Adipocyte (in vitro differentiated cells): ENCODE measurements around the gene NCBP3.
"Not testable (repeated sequence)": the region's sequence is repeated elsewhere in the genome, so short reads cannot be mapped to it uniquely, and the experiment has no call there.

Experiments
- DNase-seq: peaks from one replicate; pipeline ENCODE4 v3.0.0-alpha.2; 2015; ENCODE audit warnings: low read depth
- H3K27me3 ChIP-seq: replicated peaks from 2 replicates; pipeline ENCODE4 v1.7.0; 2013; ENCODE audit warnings: mild to moderate bottlenecking, low read length, moderate library complexity; ENCODE audit not compliant: control insufficient read depth, insufficient read depth
- H3K36me3 ChIP-seq: 2 replicates; pipeline ENCODE4 v1.7.0; 2013; ENCODE audit warnings: low read length, mild to moderate bottlenecking, moderate library complexity; ENCODE audit not compliant: control insufficient read depth, insufficient read depth, severe bottlenecking
- H3K4me1 ChIP-seq: 2 replicates; pipeline ENCODE4 v1.7.0; 2013; ENCODE audit warnings: mild to moderate bottlenecking, low read length, moderate library complexity; ENCODE audit not compliant: control insufficient read depth, insufficient read depth
- H3K4me3 ChIP-seq: 2 replicates; pipeline ENCODE4 v1.7.0; 2013; ENCODE audit warnings: mild to moderate bottlenecking, low read length, moderate library complexity
- H3K9ac ChIP-seq: 2 replicates; pipeline ENCODE4 v1.7.0; 2013; ENCODE audit warnings: mild to moderate bottlenecking, low read length, moderate library complexity
- H3K9me3 ChIP-seq: 2 replicates; pipeline ENCODE4 v1.7.0; 2013; ENCODE audit warnings: mild to moderate bottlenecking, low read length, moderate library complexity; ENCODE audit not compliant: control insufficient read depth

Gene NCBP3

GRCh38 chr17:3860939-3861700 lies 15.1 kb upstream of the NCBP3 start:
- H3K27me3 ChIP-seq, result no peaks in the 10 kb centered on the region
- peaks cover 9% of the 10 kb centered on the region for H3K36me3 ChIP-seq
- no peak overlapping the region for H3K4me3 ChIP-seq
- H3K9me3 ChIP-seq, result no peaks in the 10 kb centered on the region
- no peaks in the 10 kb centered on the region for H3K4me1 ChIP-seq
- H3K9ac ChIP-seq, result no peak overlapping the region
- DNase-seq, result no peak

- peaks cover 9% of the 10 kb centered on the region for H3K36me3 ChIP-seq
- no peaks in the 10 kb centered on the region for H3K27me3 ChIP-seq
- no peak for DNase-seq
- no peaks in the 10 kb centered on the region for H3K4me1 ChIP-seq
- no peaks in the 10 kb centered on the region for H3K9me3 ChIP-seq
- no peak overlapping the region for H3K9ac ChIP-seq
- H3K4me3 ChIP-seq, result no peak overlapping the region
Measured at GRCh38 chr17:3859940-3860339, 13.9 kb upstream of the NCBP3 start.

- H3K4me1 ChIP-seq, result no peaks in the 10 kb centered on the region
Measured at GRCh38 chr17:3857261-3858105, 11.4 kb upstream of the NCBP3 start.

GRCh38 chr17:3854204-3854603 lies 8.2 kb upstream of the NCBP3 start:
- H3K9ac ChIP-seq, H3K9me3 ChIP-seq, DNase-seq, H3K4me3 ChIP-seq, H3K36me3 ChIP-seq, H3K4me1 ChIP-seq: not testable (repeated sequence)
- peaks cover 17% of the 10 kb centered on the region for H3K27me3 ChIP-seq

More at GRCh38 chr17:3857261-3858105, 11.4 kb upstream of the NCBP3 start:
- Histone ChIP-seq H3K27me3 (no peaks in the 10 kb centered on the region), H3K9ac (no peak overlapping the region), H3K9me3 (no peaks in the 10 kb centered on the region), H3K4me3 (no peak overlapping the region), H3K36me3 (peaks cover 9% of the 10 kb centered on the region)
- DNase-seq, result no peak

GRCh38 chr17:3852561-3852960 lies 6.5 kb upstream of the NCBP3 start:
- Histone ChIP-seq H3K4me1 (no peaks in the 10 kb centered on the region), H3K9ac (no peak overlapping the region), H3K27me3 (peaks cover 17% of the 10 kb centered on the region), H3K9me3 (no peaks in the 10 kb centered on the region), H3K4me3 (no peak overlapping the region), H3K36me3 (no peaks in the 10 kb centered on the region)
- no peak for DNase-seq

- Histone ChIP-seq H3K9me3 (no peaks in the 10 kb centered on the region), H3K4me1 (no peaks in the 10 kb centered on the region), H3K27me3 (peaks cover 17% of the 10 kb centered on the region), H3K9ac (no peak overlapping the region), H3K4me3 (no peak overlapping the region), H3K36me3 (no peaks in the 10 kb centered on the region)
- DNase-seq, result no peak
Measured at GRCh38 chr17:3851461-3852100, 5.5 kb upstream of the NCBP3 start.

GRCh38 chr17:3848229-3848835 lies 2.3 kb upstream of the NCBP3 start:
- no peak overlapping the region for H3K4me3 ChIP-seq
- H3K9me3 ChIP-seq, result no peaks in the 10 kb centered on the region
- no peak for DNase-seq
- H3K36me3 ChIP-seq, result no peaks in the 10 kb centered on the region
- H3K27me3 ChIP-seq, result peaks cover 17% of the 10 kb centered on the region
- H3K4me1 ChIP-seq, result peaks cover 8% of the 10 kb centered on the region
- H3K9ac ChIP-seq, result no peak overlapping the region

- Histone ChIP-seq H3K4me1 (peaks cover 8% of the 10 kb centered on the region), H3K9ac (no peak overlapping the region), H3K36me3 (peaks cover 5% of the 10 kb centered on the region), H3K4me3 (no peak overlapping the region), H3K27me3 (peaks cover 17% of the 10 kb centered on the region), H3K9me3 (no peaks in the 10 kb centered on the region)
- no peak for DNase-seq
Measured at GRCh38 chr17:3847165-3847670, 1.2 kb upstream of the NCBP3 start.

- H3K4me1 ChIP-seq, result peaks cover 8% of the 10 kb centered on the region
- H3K4me3 ChIP-seq, result peak overlapping the region; percentile 96
- peaks cover 13% of the 10 kb centered on the region for H3K27me3 ChIP-seq
- H3K9ac ChIP-seq, result no peak overlapping the region
- H3K9me3 ChIP-seq, result no peaks in the 10 kb centered on the region
- peaks cover 11% of the 10 kb centered on the region for H3K36me3 ChIP-seq
- DNase-seq, result no peak
Measured at GRCh38 chr17:3846437-3847164, 555 bp upstream of the NCBP3 start.

GRCh38 chr17:3845291-3845620 lies 790 bp downstream of the NCBP3 start:
- Histone ChIP-seq H3K36me3 (peaks cover 16% of the 10 kb centered on the region), H3K9ac (peak overlapping the region; percentile 96), H3K4me3 (peak overlapping the region; percentile 96), H3K27me3 (peaks cover 8% of the 10 kb centered on the region), H3K4me1 (peaks cover 8% of the 10 kb centered on the region), H3K9me3 (no peaks in the 10 kb centered on the region)
- DNase-seq, result peak; percentile 53
